GM12878 (cell line): ENCODE data around the gene IL19. TPM values are rescaled to one million over a fixed set of nuclear protein-coding genes. Genes with fewer than 3 reads are reported as not detected.

Source experiments
- ATAC-seq: fragments of 200-7000 bp; cut with Tn5 transposase; 3 replicates; pipeline ENCODE4 v1.9.1; 2020; ENCODE audit warnings: mild to moderate bottlenecking, moderate library complexity
- BruUV-seq: library from RNA; stranded (reverse); fragments of 400-500 nt; replicated peaks from 2 replicates; lab custom pipeline; 2021; lab: Mats Ljungman, UMichigan
- CTCF ChIA-PET: fragments of 300-600 bp; sonication (Branson Sonifier 250); formaldehyde crosslinking; extraction: SDS; loops from one replicate; lab custom pipeline; 2021; ENCODE audit warnings: inconsistent platforms; lab: Yijun Ruan, JAX
- POLR2A ChIA-PET: fragments of 350-600 bp; formaldehyde crosslinking; extraction: SDS; loops from one replicate; lab custom pipeline; 2021; ENCODE audit warnings: inconsistent platforms; lab: Charles Lee
- RAD21 ChIA-PET: fragments of 300-600 bp; sonication (Branson Sonifier 250); formaldehyde crosslinking; loops from one replicate; lab custom pipeline; 2023; ENCODE audit warnings: antibody characterized with exemption; ENCODE audit not compliant: unreplicated experiment; lab: Charles Lee
- SMC1A ChIA-PET: fragments of 300-600 bp; sonication (Branson Sonifier 250); formaldehyde crosslinking; loops from one replicate; lab custom pipeline; 2023; ENCODE audit not compliant: unreplicated experiment, uncharacterized antibody; lab: Charles Lee
- DNase-seq: peaks from one replicate; pipeline ENCODE4 v3.0.0-alpha.2; 2011; ENCODE audit warnings: low read depth, low spot score
- FAIRE-seq: peaks from 3 replicates; lab custom pipeline; 2011; peaks lifted over from hg19 to GRCh38; lab: Jason Lieb, UNC
- H2AFZ ChIP-seq: 2 replicates; pipeline ENCODE4 v1.6.0; 2011; ENCODE audit warnings: low read depth, low read length, control low read depth; ENCODE audit not compliant: control insufficient read depth
- H3K27ac ChIP-seq: 2 replicates; pipeline ENCODE4 v1.5.1; 2011; ENCODE audit warnings: control low read depth; ENCODE audit not compliant: control insufficient read depth, insufficient read depth
- H3K27me3 ChIP-seq, 2 experiments: replicated peaks in 1 of 2; 2 replicates each; pipeline versions ENCODE4 v1.6.0 to v1.6.1; 2011; ENCODE audit warnings: low read length in 1 of 2; ENCODE audit not compliant: control insufficient read depth in 2 of 2, insufficient read depth in 2 of 2
- H3K36me3 ChIP-seq, 2 experiments: 2 replicates each; pipeline ENCODE4 v1.5.1; 2011; ENCODE audit warnings: low read length in 1 of 2; ENCODE audit not compliant: control insufficient read depth in 2 of 2, insufficient read depth in 2 of 2
- H3K4me1 ChIP-seq: 2 replicates; pipeline ENCODE4 v1.6.1; 2011; ENCODE audit warnings: mild to moderate bottlenecking, low read length, moderate library complexity, mixed read lengths; ENCODE audit not compliant: control insufficient read depth, insufficient read depth
- H3K4me2 ChIP-seq: 2 replicates; pipeline ENCODE4 v1.6.0; 2011; ENCODE audit warnings: control low read depth; ENCODE audit not compliant: control insufficient read depth, insufficient read depth
- H3K4me3 ChIP-seq: fragments of 200-600 bp; sonication (generic); 2 replicates; pipeline ENCODE4 v1.5.1; 2016
- H3K79me2 ChIP-seq: 2 replicates; pipeline ENCODE4 v1.6.0; 2011; ENCODE audit warnings: low read length; ENCODE audit not compliant: control insufficient read depth, insufficient read depth
- H3K9ac ChIP-seq: 2 replicates; pipeline ENCODE4 v1.8.0; 2011; ENCODE audit warnings: low read length, control low read depth, mixed read lengths; ENCODE audit not compliant: control insufficient read depth, insufficient read depth
- H3K9me3 ChIP-seq: replicated peaks from 3 replicates; pipeline ENCODE4 v1.5.1; 2011; ENCODE audit warnings: mild to moderate bottlenecking, low read length; ENCODE audit not compliant: control insufficient read depth, insufficient read depth
- H4K20me1 ChIP-seq: 2 replicates; pipeline ENCODE4 v1.6.0; 2011; ENCODE audit not compliant: control insufficient read depth, insufficient read depth
- CEBPB ChIP-seq, 2 experiments: fragments of 150-350 bp in 1 of 2; IDR thresholded peaks; 2 replicates each; pipeline ENCODE4 v1.6.1; 2012 to 2014; ENCODE audit warnings: low read depth in 2 of 2, low read length in 2 of 2, borderline replicate concordance in 1 of 2, inconsistent platforms in 1 of 2
- EED ChIP-seq: sonication (generic); IDR thresholded peaks from 2 replicates; pipeline ENCODE4 v1.6.1; 2016; ENCODE audit warnings: antibody characterized with exemption, low read depth
- EZH2 ChIP-seq: IDR thresholded peaks from 2 replicates; pipeline ENCODE4 v1.6.1; 2012; ENCODE audit warnings: low read depth, mild to moderate bottlenecking, control low read depth, inconsistent platforms, low read length, borderline replicate concordance; ENCODE audit not compliant: control insufficient read depth
- HCFC1 ChIP-seq: fragments of 150-350 bp; IDR thresholded peaks from 2 replicates; pipeline ENCODE4 v1.6.1; 2014; ENCODE audit warnings: low read length
- IRF4 ChIP-seq: IDR thresholded peaks from 2 replicates; pipeline ENCODE4 v1.6.1; 2011; ENCODE audit warnings: low read depth, low read length
- JUND ChIP-seq: IDR thresholded peaks from 2 replicates; pipeline ENCODE4 v1.6.1; 2012; ENCODE audit warnings: low read depth, mild to moderate bottlenecking, low read length, improper control_type of control experiment, moderate library complexity
- NR2C1 ChIP-seq: fragments of 450-650 bp; IDR thresholded peaks from 2 replicates; pipeline ENCODE4 v1.6.1; 2017; ENCODE audit warnings: antibody characterized with exemption, mild to moderate bottlenecking, moderate library complexity
- PAX5 ChIP-seq: IDR thresholded peaks from 2 replicates; pipeline ENCODE4 v1.6.1; 2011; ENCODE audit warnings: low read depth, low read length, borderline replicate concordance
- RUNX3 ChIP-seq: IDR thresholded peaks from 2 replicates; pipeline ENCODE4 v1.6.1; 2012; ENCODE audit warnings: low read length, inconsistent platforms
- SMAD1 ChIP-seq: fragments of 450-650 bp; IDR thresholded peaks from 2 replicates; pipeline ENCODE4 v1.6.1; 2018; ENCODE audit warnings: mild to moderate bottlenecking, low read depth; ENCODE audit not compliant: partially characterized antibody
- SMC3 ChIP-seq: IDR thresholded peaks from 2 replicates; pipeline ENCODE4 v1.6.1; 2011; ENCODE audit warnings: low read length, improper control_type of control experiment, borderline replicate concordance
- SP1 ChIP-seq: IDR thresholded peaks from one replicate; pipeline ENCODE4 v1.6.1; 2011; ENCODE audit warnings: low read depth, low read length
- YY1 ChIP-seq: IDR thresholded peaks from 2 replicates; pipeline ENCODE4 v1.6.1; 2011; ENCODE audit warnings: low read depth, mild to moderate bottlenecking, low read length
- ZZZ3 ChIP-seq: IDR thresholded peaks from 2 replicates; pipeline ENCODE4 v1.6.1; 2011; ENCODE audit warnings: low read depth; ENCODE audit not compliant: control insufficient read depth, insufficient read length
- WGBS: methylation state at CpG from one replicate; pipeline ENCODE4 v1.1.6; 2016; ENCODE audit warnings: low lambda C conversion rate; ENCODE audit not compliant: insufficient replicate concordance, insufficient coverage; ENCODE audit errors: missing lambda C conversion rate; 5-methylcytosine and 5-hydroxymethylcytosine counted together
- in situ Hi-C: fragments of 300-500 bp; cut with MboI; formaldehyde crosslinking; loops from 9 replicates; pipeline ENCODE4 v1.14.3; 2018; ENCODE audit warnings: mixed read lengths
- intact Hi-C: fragments of 100-400 bp; cut with micrococcal nuclease; formaldehyde crosslinking; loops from one replicate; pipeline ENCODE4 v1.14.2; 2022; ENCODE audit not compliant: unreplicated experiment
- polyA plus RNA-seq, 11 experiments: library from polyadenylated mRNA; depleted of rRNA in 4 of 11; unstranded in 6 of 11; stranded (reverse) in 5 of 11; fragments of >200 nt; fragmentation: Nextera tagmentation in 4 of 11; fragmentation: Illumina TruSeq in 1 of 11; extraction: Ambion mirVana in 4 of 11; extraction: Trizol in 1 of 11; gene quantifications; 1 replicate in 1 of 11; 2 replicates in 10 of 11; pipeline versions ENCODE4 v1.2.1 to v1.2.3, GENCODE V29; 2011 to 2016; ENCODE audit warnings: inconsistent platforms in 2 of 11, missing spikeins in 2 of 11, low read depth in 1 of 11
- total RNA-seq, 4 experiments: library from RNA; depleted of rRNA in 3 of 4; stranded (reverse); fragments of >200 nt in 3 of 4; fragmentation: Illumina TruSeq in 1 of 4; extraction: Trizol in 1 of 4; gene quantifications; 2 replicates each; pipeline versions ENCODE4 v1.2.1 to v1.2.3, GENCODE V29; 2013 to 2021
- TF ChIP-seq, protein P1 (sequence below): IDR thresholded peaks from 2 replicates; pipeline ENCODE4 v1.6.1; 2012; ENCODE audit warnings: mild to moderate bottlenecking, low read depth, low read length
- TF ChIP-seq, protein P2 (sequence below): fragments of 450-650 bp; IDR thresholded peaks from 2 replicates; pipeline ENCODE4 v1.6.1; 2016; ENCODE audit warnings: mild to moderate bottlenecking
- TF ChIP-seq, protein P3 (sequence below): fragments of 450-650 bp; conservative IDR thresholded peaks from 2 replicates; pipeline ENCODE4 v1.6.1; 2017; ENCODE audit warnings: mild to moderate bottlenecking, moderate library complexity

The IL19 gene
- total and polyA plus RNA-seq, 10 of the 15 experiments (the other 5 are each of a cell fraction or from before 2014, with no cell fraction given), result 0.10 to 0.73 (median 0.28) TPM; not detected in 6

DNA sequence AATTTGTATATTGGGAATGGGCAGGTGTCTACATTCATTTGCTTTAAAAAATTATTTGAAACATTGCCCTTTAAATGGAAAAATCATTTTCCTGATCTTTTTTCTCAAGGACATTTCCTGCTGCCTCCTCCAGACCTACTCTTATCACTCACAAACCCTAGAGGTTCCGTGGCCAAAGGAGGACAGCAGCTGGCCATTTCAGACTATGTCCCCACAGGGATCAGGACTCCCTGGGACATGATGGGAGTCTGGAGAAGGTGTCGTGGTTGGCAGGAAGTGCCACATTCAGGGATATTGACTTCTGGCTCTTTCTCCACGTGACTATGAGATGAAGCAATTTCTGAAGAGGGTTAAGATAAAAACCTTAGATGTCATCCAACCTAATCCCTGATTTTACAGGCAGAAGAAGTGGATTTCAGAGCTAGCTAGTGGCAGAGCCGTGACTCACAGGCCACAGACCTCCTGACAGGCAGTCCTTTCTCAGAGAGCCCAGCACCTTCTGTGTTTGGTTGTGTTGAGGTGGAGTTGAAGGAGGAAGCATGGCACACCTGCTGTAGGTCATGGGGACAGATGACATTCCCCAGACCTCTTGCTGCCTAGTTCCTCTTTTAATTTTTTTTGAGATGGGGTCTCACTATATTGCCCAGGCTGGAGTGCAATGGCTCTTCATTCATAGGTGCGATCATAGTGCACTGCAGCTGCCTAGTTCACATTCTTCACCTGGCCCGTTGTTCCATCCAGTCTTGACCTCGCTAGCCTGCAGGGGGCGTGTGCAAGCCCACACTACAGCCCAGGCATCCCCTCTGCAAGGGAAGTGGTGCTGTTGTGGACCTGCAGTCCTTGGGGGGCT is 27.2 kb downstream of the IL19 start:
- in situ Hi-C loops (no loop called here), intact Hi-C loops (no loop called here)
- ATAC-seq (peak; percentile 31; the same call in 2 of the 3 replicates), FAIRE-seq (no peak), DNase-seq (no peak)
- Histone ChIP-seq H3K4me3 (no peak overlapping the region), H3K4me2 (no peak overlapping the region), H4K20me1 (no peaks in the 10 kb centered on the region), H3K36me3 (no peaks in the 10 kb centered on the region), H3K4me1 (peaks cover 28% of the 10 kb centered on the region), H3K9ac (no peak overlapping the region), H3K9me3 (no peaks in the 10 kb centered on the region), H3K27me3 (no peaks in the 10 kb centered on the region), H3K79me2 (no peaks in the 10 kb centered on the region), H2AFZ (no peak overlapping the region), H3K27ac (no peak overlapping the region)
- RAD21 ChIA-PET, result interaction anchor here (0.6 to 14.8 kb wide), 3 partner anchors 28 to 82 kb away, joined by 3 to 297 read pairs (median 225); partner anchors contain the start of genes IL10 and IL19
- SMC1A ChIA-PET, result interaction anchor here (1.0 to 14.9 kb wide), 5 partner anchors 10 to 62 kb away, joined by 4 to 417 read pairs (median 13); partner anchors contain the start of genes IL10 and IL19
- WGBS, result 77% methylated on average over 8 of the region's 8 CpGs
- BruUV-seq, result no TSS peak
- CTCF ChIA-PET, result interaction anchor here (0.7 to 18.5 kb wide), 14 partner anchors 11 to 178 kb away, joined by 3 to 805 read pairs (median 6); partner anchors contain the start of genes IL10 and IL19
- POLR2A ChIA-PET, result no interaction called here
- no peak for TF ChIP-seq IRF4
- TF ChIP-seq SMAD1, result no peak
- no peak for TF ChIP-seq JUND
- no peak for TF ChIP-seq EZH2
- no peak for TF ChIP-seq ZZZ3
- TF ChIP-seq SMC3, result peak; percentile 17; the same call in 1 of the 2 replicates
- TF ChIP-seq, protein P1, sequence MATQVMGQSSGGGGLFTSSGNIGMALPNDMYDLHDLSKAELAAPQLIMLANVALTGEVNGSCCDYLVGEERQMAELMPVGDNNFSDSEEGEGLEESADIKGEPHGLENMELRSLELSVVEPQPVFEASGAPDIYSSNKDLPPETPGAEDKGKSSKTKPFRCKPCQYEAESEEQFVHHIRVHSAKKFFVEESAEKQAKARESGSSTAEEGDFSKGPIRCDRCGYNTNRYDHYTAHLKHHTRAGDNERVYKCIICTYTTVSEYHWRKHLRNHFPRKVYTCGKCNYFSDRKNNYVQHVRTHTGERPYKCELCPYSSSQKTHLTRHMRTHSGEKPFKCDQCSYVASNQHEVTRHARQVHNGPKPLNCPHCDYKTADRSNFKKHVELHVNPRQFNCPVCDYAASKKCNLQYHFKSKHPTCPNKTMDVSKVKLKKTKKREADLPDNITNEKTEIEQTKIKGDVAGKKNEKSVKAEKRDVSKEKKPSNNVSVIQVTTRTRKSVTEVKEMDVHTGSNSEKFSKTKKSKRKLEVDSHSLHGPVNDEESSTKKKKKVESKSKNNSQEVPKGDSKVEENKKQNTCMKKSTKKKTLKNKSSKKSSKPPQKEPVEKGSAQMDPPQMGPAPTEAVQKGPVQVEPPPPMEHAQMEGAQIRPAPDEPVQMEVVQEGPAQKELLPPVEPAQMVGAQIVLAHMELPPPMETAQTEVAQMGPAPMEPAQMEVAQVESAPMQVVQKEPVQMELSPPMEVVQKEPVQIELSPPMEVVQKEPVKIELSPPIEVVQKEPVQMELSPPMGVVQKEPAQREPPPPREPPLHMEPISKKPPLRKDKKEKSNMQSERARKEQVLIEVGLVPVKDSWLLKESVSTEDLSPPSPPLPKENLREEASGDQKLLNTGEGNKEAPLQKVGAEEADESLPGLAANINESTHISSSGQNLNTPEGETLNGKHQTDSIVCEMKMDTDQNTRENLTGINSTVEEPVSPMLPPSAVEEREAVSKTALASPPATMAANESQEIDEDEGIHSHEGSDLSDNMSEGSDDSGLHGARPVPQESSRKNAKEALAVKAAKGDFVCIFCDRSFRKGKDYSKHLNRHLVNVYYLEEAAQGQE, result no peak
- no peak for TF ChIP-seq NR2C1
- TF ChIP-seq YY1, result no peak
- TF ChIP-seq PAX5, result no peak
- TF ChIP-seq, protein P2, sequence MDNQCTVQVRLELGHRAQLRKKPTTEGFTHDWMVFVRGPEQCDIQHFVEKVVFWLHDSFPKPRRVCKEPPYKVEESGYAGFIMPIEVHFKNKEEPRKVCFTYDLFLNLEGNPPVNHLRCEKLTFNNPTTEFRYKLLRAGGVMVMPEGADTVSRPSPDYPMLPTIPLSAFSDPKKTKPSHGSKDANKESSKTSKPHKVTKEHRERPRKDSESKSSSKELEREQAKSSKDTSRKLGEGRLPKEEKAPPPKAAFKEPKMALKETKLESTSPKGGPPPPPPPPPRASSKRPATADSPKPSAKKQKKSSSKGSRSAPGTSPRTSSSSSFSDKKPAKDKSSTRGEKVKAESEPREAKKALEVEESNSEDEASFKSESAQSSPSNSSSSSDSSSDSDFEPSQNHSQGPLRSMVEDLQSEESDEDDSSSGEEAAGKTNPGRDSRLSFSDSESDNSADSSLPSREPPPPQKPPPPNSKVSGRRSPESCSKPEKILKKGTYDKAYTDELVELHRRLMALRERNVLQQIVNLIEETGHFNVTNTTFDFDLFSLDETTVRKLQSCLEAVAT, result 0 out of 2 replicates have a peak, but pooled peaks have one; percentile 43
- no peak for TF ChIP-seq HCFC1
- no peak for TF ChIP-seq SP1
- TF ChIP-seq RUNX3, result 0 out of 2 replicates have a peak, but pooled peaks have one; percentile 19
- TF ChIP-seq CEBPB (IDR thresholded peaks at IDR 0.05; ENCODE audit: borderline replicate concordance in 1 of 2, low read depth in 2 of 2, low read length in 2 of 2), result no peak
- no peak for TF ChIP-seq EED
- TF ChIP-seq, protein P3, sequence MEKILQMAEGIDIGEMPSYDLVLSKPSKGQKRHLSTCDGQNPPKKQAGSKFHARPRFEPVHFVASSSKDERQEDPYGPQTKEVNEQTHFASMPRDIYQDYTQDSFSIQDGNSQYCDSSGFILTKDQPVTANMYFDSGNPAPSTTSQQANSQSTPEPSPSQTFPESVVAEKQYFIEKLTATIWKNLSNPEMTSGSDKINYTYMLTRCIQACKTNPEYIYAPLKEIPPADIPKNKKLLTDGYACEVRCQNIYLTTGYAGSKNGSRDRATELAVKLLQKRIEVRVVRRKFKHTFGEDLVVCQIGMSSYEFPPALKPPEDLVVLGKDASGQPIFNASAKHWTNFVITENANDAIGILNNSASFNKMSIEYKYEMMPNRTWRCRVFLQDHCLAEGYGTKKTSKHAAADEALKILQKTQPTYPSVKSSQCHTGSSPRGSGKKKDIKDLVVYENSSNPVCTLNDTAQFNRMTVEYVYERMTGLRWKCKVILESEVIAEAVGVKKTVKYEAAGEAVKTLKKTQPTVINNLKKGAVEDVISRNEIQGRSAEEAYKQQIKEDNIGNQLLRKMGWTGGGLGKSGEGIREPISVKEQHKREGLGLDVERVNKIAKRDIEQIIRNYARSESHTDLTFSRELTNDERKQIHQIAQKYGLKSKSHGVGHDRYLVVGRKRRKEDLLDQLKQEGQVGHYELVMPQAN, result no peak
